SJCRH30 (cell line): ENCODE results near the gene KLHL22. TPM values are rescaled to one million over a fixed set of nuclear protein-coding genes. Genes with fewer than 3 reads are reported as not detected.

Source experiments
- DNase-seq, 2 experiments: peaks; one replicate each; pipeline ENCODE4 v3.0.0-alpha.2; 2015 to 2020
- H3K27ac ChIP-seq: fragments of 250-450 bp; sonication (Bioruptor Pico); 2 replicates; pipeline ENCODE4 v1.5.1; 2020; ENCODE audit warnings: mild to moderate bottlenecking, moderate library complexity
- H3K27me3 ChIP-seq: fragments of 250-450 bp; sonication (Bioruptor Pico); 2 replicates; pipeline ENCODE4 v1.5.1; 2020; ENCODE audit warnings: mild to moderate bottlenecking, moderate library complexity
- H3K36me3 ChIP-seq: fragments of 250-450 bp; sonication (Bioruptor Pico); 2 replicates; pipeline ENCODE4 v1.5.1; 2020; ENCODE audit warnings: mild to moderate bottlenecking, moderate library complexity
- H3K4me1 ChIP-seq: fragments of 250-450 bp; sonication (Bioruptor Pico); 2 replicates; pipeline ENCODE4 v1.5.1; 2020; ENCODE audit warnings: mild to moderate bottlenecking, moderate library complexity
- H3K4me3 ChIP-seq: fragments of 250-450 bp; sonication (Bioruptor Pico); 2 replicates; pipeline ENCODE4 v1.5.1; 2020; ENCODE audit warnings: mild to moderate bottlenecking, moderate library complexity
- H3K9me3 ChIP-seq: fragments of 250-450 bp; sonication (Bioruptor Pico); replicated peaks from 2 replicates; pipeline ENCODE4 v1.5.1; 2020; ENCODE audit warnings: mild to moderate bottlenecking, moderate library complexity
- total RNA-seq: library from RNA; depleted of rRNA; stranded (reverse); fragments of >200 nt; shearing (Covaris generic); gene quantifications from 2 replicates; pipeline ENCODE4 v1.2.3, GENCODE V29; 2014

Gene KLHL22
- total RNA-seq, 1 experiment from 2014 or later = 12.2 TPM

DNA sequence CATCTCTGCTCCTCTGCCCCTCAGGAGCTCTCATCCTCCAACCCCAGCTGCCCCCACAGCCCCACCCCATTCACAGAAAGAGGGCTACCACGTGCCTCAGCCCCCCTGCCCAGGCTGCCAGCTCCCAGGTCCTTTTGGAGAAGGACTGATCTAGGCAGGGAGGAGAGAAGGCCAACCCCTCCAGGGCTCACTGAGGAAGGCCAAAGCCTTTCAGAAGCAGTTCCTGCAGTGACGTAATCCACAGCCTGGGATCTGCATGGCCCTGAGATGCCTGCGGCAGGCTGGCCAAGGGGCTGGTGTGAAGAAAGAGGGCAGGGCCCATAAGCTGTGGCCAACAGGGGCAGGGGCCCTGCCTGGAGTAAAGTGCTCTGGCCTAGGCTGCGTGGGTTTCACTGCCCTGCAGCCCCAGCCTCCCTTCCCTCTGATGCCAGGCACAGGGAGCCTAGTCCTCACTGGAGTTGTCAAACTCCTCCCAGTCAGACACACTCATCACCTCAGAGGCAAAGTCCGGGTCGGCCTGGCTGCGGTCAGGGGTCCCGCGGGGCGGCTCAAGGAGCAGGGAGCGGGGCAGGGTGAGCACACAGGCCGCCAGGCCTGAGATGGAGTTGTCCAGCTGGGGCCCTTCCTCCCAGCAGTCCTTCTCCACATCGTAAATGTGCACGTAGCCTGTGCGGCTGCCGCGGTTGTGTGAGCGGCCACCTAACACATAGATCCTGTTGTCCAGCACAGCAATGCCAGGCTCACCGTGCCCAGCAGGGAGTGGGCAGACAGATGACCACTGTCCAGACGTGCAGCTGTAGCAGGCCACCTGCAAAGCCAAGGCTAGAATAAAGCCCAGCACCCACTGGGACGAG, 53.7 kb downstream of the KLHL22 start:
- Histone ChIP-seq H3K4me3 (no peak overlapping the region), H3K27ac (no peak overlapping the region), H3K9me3 (no peaks in the 10 kb centered on the region), H3K27me3 (no peaks in the 10 kb centered on the region), H3K4me1 (no peaks in the 10 kb centered on the region; the same call in 1 of the 2 replicates), H3K36me3 (no peaks in the 10 kb centered on the region)
- no peak for DNase-seq

DNA sequence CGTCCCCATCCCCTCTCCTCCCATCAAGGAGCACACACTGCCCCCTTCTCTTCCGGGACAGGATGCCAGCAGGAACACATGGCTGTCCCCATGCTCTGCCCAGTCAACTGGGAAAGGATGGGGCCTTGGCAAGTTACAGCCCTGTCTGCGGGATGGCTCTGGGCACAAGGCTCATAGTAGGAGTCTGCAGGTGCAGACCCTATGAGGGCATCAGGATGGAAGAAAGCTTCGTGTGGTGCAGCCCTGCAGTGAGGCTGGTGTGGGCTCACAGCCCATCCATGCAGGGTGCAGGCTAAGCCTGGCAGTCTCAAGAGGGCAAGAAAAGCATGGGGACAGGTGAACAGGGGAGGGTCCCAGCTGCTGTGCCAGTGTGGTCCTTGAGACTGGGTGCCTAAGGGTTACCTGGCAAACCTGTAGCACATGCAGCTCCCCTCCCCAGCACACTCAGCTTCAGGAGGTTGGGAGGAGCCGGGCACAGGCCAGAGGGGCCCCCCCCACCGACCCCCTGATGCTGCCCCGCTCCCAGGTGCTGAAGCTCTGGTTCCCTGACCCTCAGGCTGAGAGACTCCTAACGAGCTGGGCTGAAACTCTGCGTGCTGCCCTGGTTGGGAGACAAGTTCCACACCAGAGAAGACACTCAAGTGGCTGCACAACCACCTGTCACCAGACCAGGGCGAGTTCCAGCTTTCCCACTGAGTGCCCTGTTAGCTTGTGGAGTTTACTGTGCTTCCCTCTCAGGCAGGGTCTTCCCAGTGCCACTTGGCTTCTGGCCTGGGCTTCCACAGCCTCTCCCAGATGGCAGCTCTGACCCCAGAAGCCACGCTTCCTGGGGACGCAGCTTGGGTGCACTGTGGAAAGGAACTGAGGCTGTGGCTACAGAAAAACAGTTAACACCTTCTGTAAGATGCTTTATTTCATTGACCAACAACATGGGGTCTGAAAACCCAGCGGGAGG, 54.7 kb downstream of the KLHL22 start:
- Histone ChIP-seq H3K4me1 (no peaks in the 10 kb centered on the region; the same call in 1 of the 2 replicates), H3K27ac (no peak overlapping the region), H3K4me3 (no peak overlapping the region), H3K36me3 (no peaks in the 10 kb centered on the region), H3K27me3 (no peaks in the 10 kb centered on the region), H3K9me3 (no peaks in the 10 kb centered on the region)
- DNase-seq = no peak

DNA sequence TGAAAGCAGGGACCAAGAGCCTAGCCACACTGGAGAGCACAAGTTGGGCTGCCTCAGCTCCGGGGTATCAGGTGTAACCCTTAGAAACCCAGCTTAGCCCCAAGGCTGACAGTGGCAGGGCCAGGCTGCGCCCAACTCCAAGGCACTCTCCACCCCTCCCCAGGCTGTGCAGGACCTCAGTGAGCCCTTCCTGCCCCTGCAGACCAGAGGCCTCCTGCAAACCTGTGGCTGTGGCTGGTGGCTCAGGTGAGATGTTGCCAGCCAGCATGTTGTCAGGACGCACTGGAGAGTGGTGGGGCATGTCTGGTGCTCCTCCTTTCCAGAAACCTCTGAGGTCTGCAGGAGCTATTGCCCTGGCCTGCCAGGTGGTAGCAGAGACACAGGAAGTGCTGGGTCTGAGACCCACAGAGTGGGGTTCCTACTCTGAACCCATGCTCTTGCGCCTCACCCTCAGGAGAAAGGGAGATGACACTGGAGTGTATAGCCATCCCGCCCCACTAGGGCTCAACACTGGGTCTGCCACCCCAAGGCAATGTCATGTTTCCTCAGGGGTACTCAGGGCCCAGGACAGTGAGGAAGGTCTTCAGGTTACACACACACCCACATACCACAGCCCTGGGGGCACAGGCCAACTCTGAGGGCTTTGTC, 55.5 kb downstream of the KLHL22 start:
- Histone ChIP-seq H3K9me3 (no peaks in the 10 kb centered on the region), H3K36me3 (no peaks in the 10 kb centered on the region)

DNA sequence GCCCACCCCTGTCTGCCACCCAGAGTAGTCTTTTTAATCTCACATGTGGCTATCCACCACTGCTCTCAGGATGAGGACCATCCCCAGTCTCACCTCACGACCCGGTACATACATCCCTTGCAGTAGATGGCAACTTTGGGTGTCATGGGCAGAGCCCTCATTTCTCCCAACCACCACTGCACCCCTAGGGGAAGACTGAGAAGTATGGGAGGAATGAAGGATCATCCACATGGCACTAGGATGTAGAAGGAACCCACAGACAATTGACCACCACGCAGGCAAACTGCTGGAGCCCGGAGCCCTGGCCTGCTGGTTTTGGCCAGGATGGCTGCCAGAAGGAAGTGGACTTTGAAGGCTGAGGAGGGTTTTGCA, 56.1 kb downstream of the KLHL22 start:
- H3K36me3 ChIP-seq = no peaks in the 10 kb centered on the region
- no peaks in the 10 kb centered on the region for H3K27me3 ChIP-seq
- H3K4me3 ChIP-seq = no peak overlapping the region
- H3K4me1 ChIP-seq = no peaks in the 10 kb centered on the region; the same call in 1 of the 2 replicates
- H3K9me3 ChIP-seq = no peaks in the 10 kb centered on the region
- no peak for DNase-seq
- no peak overlapping the region for H3K27ac ChIP-seq

More for the DNA sequence above, 55.5 kb downstream of the KLHL22 start:
- Histone ChIP-seq H3K4me3 (no peak overlapping the region), H3K27me3 (no peaks in the 10 kb centered on the region), H3K27ac (no peak overlapping the region), H3K4me1 (no peaks in the 10 kb centered on the region; the same call in 1 of the 2 replicates)
- DNase-seq = no peak

DNA sequence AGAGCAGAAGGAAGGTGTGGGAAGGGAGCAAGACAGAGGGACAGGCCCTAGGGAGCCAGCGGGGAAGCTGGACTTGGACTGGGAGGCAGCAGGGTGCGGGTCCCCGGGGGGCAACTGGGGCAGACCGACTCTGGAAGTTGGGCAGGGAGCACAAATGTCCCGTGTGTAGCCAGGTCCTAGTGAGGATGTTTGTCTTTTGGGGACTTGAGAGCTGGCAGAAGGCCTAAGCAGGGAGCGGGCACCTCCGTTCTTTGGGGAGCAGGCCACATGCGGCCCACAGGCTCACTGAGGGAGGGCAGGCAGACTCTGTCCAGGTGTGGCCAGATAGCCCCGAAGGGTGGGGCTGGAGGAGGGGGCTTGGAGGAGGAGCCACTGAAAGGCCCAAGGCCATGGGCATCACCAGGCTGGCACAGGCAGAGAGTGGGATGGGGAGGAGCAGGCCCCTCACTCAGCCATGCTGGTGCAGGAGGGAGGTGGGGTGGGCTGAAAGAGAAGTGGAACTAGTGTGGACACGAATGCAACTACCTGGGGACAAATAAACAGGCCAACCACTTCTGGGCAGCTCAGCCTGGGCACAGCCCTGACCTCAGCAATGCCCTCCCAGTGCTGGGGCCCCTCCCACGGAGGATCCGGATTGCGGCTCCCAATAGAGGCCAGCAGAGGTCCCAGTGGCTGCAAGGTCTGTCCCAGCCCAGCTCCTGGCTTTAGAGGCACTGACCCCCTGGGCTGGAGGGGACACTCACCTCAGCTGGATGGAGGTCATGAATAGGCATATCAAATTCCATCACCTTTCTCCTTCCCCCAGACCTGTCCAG, 56.7 kb downstream of the KLHL22 start:
- no peak for DNase-seq
- H3K27me3 ChIP-seq = no peaks in the 10 kb centered on the region
- H3K36me3 ChIP-seq = no peaks in the 10 kb centered on the region
- no peak overlapping the region; the same call in 1 of the 2 replicates for H3K4me3 ChIP-seq
- no peaks in the 10 kb centered on the region for H3K9me3 ChIP-seq
- H3K4me1 ChIP-seq = no peaks in the 10 kb centered on the region; the same call in 1 of the 2 replicates
- H3K27ac ChIP-seq = no peak overlapping the region

DNA sequence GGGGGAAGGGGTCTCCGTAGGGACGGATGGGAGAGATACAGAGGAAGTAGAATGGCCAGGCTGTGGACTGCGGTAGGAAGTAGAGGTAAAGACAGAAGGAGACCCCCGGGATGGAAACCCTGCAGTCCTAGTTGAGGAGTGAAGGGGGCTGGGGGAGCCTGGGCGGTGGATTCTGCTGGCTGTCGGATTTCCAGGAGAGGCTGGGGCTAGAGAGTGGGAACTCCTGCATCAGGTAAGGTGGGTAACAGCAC, 57.2 kb downstream of the KLHL22 start:
- H3K27me3 ChIP-seq = no peaks in the 10 kb centered on the region
- no peak overlapping the region for H3K27ac ChIP-seq
- peak overlapping the region; percentile 97 for H3K4me3 ChIP-seq
- H3K36me3 ChIP-seq = no peaks in the 10 kb centered on the region
- DNase-seq = no peak
- no peaks in the 10 kb centered on the region; the same call in 1 of the 2 replicates for H3K4me1 ChIP-seq
- no peaks in the 10 kb centered on the region for H3K9me3 ChIP-seq

DNA sequence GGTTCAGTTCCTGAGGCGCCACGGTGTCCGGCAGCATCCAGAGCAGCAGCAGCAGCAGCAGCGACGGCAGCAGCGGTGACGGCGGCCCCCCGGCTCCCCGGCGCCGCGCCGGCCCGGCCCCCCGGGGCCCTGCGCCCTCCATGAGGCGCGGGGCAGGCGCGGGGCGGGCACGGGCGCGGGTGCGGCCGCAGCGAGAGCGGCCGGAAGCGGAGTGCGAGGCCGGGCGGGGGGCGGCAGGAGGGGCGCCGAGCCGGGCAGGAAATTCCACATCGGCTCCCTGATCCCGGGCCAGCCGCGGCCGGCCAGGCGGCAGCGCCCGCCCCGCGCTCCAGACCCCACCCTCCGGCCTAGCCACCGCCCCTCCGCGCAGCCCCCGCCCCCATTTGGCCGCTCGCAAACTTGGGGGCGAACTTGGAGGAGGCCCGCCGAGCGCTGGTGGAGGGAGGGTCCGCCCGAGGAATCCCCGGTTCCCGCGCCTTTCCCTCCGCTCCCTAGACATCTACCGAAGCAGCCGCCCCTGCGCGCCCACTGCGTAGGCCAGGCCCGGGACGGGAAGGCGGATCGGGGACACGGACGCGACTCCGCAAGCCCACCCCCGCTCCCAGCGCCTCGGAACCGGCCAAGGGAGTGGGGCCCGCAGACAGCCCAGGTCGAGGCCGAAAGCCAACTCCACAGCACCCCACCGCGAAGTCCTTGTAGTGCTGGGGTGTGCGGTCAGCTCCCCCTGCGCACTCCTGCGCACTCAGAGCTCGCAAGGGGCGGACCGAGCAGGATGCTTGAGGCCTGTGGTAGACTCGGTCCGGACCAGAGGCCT, 57.8 kb downstream of the KLHL22 start, which contains the start of gene SCARF2:
Gene SCARF2, minus strand, starts transcription at position 213 of the 814 bp plus-strand sequence. Its CDS starts 71 bp downstream, at position 142.
- H3K27ac ChIP-seq = peak within 1 kb of the TSS; percentile 16; the same call in 1 of the 2 replicates
- H3K4me1 ChIP-seq = no peaks in the 10 kb centered on the region; the same call in 1 of the 2 replicates
- H3K36me3 ChIP-seq = no peaks in the 10 kb centered on the region

DNA sequence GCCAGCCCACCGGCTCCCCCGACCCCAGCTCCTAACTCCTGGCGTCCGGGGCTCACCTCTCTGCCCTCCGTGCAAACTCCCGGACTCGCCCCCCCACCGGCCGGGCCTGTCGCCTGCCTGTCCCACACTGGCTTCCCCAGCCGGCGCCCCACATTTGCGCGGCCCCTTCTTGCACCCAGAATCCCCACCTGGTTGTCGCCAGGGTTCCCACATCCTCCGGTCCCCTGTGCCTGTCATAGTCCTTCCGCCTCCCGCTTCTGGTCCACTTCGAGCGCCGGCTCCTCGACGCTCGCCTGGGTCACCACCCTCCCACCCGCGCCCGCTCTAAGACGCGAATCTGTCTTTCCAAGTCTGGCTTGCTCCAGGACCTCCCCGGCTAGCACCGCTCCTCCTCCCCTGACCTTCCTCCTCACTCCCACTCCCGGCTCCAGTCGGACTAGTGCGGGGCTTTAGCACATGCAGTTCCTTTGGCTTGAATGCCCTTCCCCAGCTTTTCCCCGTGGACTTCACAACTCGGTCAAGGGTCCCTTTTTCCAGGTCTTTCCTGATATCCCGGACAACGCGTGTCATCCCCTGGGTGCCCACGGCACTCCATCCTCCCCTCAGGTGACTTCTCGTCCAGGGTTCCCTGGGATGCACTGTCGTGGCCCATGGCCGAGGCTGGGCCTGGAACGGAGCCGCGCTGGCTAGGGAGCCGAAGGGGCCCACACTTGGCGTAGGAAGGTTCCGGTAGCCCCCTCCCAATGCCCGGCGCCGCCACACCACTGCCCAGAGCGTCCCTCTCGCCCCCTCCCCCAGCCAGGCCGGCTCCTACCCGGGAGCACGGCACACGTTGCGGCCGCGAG, 58.6 kb downstream of the KLHL22 start:
- Histone ChIP-seq H3K27ac (peak overlapping the region; percentile 16; the same call in 1 of the 2 replicates), H3K4me3 (peak overlapping the region; percentile 97), H3K27me3 (no peaks in the 10 kb centered on the region), H3K36me3 (no peaks in the 10 kb centered on the region), H3K9me3 (no peaks in the 10 kb centered on the region), H3K4me1 (no peaks in the 10 kb centered on the region; the same call in 1 of the 2 replicates)
- DNase-seq = peak; percentile 36 to 48

More for the DNA sequence above, 57.8 kb downstream of the KLHL22 start, which contains the start of gene SCARF2:
- DNase-seq = peak; percentile 60 to 65
- H3K4me3 ChIP-seq = peak within 1 kb of the TSS; percentile 97
- H3K9me3 ChIP-seq = no peaks in the 10 kb centered on the region
- H3K27me3 ChIP-seq = no peaks in the 10 kb centered on the region

DNA sequence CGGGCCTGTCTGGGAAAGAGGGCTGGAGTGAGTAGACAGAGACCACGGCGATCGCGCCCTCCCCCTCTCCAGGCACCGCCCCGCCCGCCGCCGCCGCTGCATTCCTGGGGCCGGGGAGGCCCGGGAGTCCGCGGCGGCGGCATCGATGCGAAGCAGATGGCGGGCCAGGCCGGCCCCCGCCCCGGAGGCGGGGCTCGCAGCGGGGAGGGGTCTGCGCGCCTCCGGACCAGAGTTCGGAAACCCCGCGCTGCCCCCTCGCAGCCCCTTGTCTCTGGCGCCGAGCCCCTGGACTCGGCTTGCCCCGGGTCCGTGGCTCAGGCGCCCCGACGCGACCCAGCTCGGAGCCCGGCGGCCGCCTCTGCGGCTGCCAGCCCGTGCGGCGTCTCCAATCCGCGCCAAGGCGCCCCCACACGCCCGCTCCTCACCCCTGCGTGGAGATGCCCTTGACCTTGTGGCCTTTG, 59.3 kb downstream of the KLHL22 start:
- Histone ChIP-seq H3K9me3 (no peaks in the 10 kb centered on the region), H3K36me3 (no peaks in the 10 kb centered on the region), H3K4me1 (no peaks in the 10 kb centered on the region; the same call in 1 of the 2 replicates), H3K4me3 (peak overlapping the region; percentile 97), H3K27ac (peak overlapping the region; percentile 16; the same call in 1 of the 2 replicates), H3K27me3 (no peaks in the 10 kb centered on the region)
- peak; percentile 51 to 59 for DNase-seq

DNA sequence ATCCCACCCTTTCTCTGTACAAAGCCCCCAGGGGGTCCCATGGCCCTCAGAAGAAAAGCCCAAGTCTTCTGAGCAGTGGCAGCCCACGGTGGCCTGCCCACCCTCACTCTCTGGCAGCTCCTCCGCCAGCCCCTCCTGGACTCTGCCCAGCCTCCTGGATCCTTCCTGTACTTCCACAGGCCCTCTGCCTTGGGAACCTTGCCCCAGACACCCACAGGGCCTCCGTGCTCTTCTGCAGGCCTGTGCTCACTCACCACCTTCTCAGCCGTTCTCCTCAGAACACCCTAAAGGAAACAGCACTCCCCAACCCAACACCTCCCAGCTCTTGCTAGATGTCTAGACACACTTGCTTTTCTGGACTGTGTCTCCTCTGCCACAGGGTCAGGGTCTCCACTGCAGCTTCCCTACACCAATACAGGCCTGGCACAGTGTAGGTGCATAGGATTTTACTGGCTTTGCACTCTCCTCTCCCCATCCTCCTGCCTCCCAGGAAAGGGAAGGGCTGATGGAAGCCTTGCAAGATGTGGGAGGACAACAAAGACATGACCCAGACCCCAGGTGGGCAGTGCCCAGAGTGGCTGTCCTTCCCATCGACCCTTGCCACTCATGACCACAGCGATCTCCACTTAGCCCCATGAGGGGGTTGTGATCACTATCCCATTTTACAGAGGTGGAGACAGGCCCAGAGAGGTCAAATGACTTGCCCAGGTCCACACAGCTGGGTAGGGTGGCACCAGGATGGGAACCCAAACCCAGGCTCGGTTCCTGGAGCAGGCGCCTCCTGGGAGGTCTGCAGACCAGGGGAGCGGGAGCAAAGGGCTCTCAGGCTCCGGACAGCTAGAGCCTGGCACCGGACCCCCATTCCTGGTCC, 59.9 kb downstream of the KLHL22 start:
- Histone ChIP-seq H3K27ac (no peak overlapping the region), H3K4me1 (no peaks in the 10 kb centered on the region; the same call in 1 of the 2 replicates), H3K4me3 (peak overlapping the region; percentile 97), H3K9me3 (no peaks in the 10 kb centered on the region), H3K27me3 (no peaks in the 10 kb centered on the region), H3K36me3 (peaks cover under 1% of the 10 kb centered on the region)
- no peak for DNase-seq

DNA sequence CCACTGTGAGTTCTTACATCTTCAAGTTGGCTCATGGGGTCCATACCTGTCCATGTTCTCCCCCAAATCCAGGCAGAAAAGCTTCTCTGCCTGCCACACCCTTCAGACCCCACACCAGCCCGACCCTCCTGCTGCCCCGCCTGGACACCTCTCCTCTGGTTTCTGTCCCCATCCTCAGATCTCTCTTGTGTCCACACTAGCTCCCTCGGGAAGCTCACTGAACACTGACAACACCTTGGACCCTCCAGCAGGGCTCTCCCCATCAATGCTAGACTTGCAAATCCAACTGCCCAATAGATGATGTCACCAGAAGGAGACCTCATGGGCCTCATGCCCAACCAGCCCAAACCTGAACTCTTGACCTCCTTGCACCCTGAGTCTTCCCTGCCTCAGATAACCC, 60.8 kb downstream of the KLHL22 start:
- no peaks in the 10 kb centered on the region for H3K9me3 ChIP-seq
- H3K27ac ChIP-seq = no peak overlapping the region
- peaks cover 10% of the 10 kb centered on the region for H3K36me3 ChIP-seq
- H3K27me3 ChIP-seq = no peaks in the 10 kb centered on the region
- H3K4me3 ChIP-seq = no peak overlapping the region
- H3K4me1 ChIP-seq = no peaks in the 10 kb centered on the region; the same call in 1 of the 2 replicates
- DNase-seq = no peak
